ENCODE results near the gene COL5A1. TPM values are rescaled to one million over a fixed set of nuclear protein-coding genes. Genes with fewer than 3 reads are reported as not detected.

Gene COL5A1
- total RNA-seq, 1 donor from 2014 or later = 21.6 TPM

GRCh38 chr9:134811079-134811672 lies 169.6 kb downstream of the COL5A1 start:
- no peak for DNase-seq (ENCODE audit: low spot score)
- intact Hi-C loops (cut with DNase I) = no loop called here

- intact Hi-C loops (cut with DNase I) = no loop called here
- no peak for DNase-seq (ENCODE audit: low spot score)
Measured at GRCh38 chr9:134811673-134812342, 170.2 kb downstream of the COL5A1 start.

GRCh38 chr9:134812343-134812673 lies 170.7 kb downstream of the COL5A1 start:
- intact Hi-C loops (cut with DNase I) = no loop called here
- no peak for DNase-seq (ENCODE audit: low spot score)

DNA sequence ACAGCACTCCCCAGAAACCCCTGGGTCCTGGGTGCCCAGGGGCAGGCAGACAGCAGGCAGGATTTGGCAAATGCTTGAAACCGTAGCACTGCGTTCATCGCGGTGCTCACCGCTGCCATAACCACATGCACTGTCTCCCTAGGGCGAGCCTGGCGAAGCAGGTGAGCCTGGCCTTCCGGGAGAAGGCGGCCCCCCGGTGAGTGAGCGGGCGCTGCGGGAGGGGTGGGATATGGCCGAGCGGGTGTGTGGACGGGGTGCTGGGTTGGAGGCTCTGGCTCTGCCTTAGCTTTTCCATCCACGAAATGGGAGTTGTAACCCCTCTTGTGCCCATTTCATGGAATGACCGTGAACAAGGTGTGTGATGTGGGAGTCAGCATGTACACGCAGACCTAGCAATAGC lies 172.2 kb downstream of the COL5A1 start:
- DNase-seq (ENCODE audit: low spot score) = no peak
- intact Hi-C loops (cut with DNase I) = no loop called here

DNA sequence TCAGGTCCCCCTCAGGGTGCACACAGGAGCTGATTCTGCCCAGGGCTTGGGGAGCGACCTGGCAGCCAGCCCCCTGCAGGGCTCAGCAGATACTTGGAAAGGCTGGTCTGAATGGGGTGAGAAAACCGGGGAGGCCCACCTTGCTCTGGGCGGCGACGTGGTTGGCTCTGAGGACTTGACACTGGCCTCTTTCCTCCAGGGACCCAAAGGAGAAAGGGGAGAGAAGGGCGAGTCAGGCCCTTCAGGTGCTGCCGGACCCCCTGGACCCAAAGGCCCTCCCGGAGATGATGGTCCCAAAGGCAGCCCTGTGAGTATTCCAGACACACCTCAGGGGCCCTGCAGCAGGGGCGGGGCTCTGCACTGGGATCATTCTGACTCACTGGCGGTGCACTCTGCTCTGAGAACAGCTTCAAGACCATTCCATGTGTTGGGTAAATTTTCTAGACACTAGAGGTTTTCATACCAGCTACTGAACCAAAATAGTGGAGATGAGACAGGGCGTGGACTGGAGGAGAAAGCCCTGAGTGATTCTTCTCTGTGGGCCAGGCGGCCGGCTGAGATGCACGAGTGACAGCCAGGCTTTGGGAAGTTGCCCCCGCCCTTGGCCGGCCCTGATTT lies 173.1 kb downstream of the COL5A1 start:
- intact Hi-C loops (cut with DNase I) = no loop called here
- DNase-seq (ENCODE audit: low spot score) = no peak

DNA sequence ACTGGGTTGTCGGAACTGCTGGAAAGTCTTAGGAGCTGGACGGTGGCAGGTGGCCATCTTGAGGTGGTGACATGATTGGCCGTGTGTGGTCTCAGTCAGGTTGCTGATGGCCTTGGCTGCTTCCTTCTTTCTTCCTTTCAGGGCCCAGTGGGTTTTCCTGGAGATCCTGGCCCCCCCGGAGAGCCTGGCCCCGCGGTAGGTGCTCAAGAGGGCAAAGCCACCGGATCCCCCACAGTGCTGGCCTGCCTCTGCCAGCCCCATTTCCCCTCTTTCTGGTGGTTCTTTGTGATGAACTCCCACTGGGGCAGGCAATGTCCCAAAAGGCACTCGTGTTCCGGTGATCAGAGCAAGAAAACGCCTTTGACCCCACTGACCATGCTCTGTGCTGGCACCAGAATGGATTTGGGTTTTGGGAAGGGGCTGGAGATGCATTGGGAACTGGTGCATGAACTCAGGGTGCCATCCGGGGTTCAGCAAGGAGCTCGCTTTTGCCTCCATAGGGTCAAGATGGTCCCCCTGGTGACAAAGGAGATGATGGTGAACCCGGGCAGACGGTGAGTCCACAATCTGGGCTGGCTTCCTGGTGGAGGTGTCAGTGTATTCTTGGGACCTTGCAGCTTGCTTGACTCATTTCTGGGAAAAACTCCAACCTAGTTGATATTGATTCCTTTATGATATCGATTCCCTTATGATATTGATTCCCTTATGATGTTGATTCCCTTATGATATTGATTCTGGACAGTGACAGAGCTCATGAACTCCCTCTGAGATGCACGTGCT lies 174.0 kb downstream of the COL5A1 start:
- no peak for DNase-seq (ENCODE audit: low spot score)
- intact Hi-C loops (cut with DNase I) = no loop called here

- no peak for DNase-seq (ENCODE audit: low spot score)
- intact Hi-C loops (cut with DNase I) = no loop called here
Measured at GRCh38 chr9:134816264-134816663, 174.7 kb downstream of the COL5A1 start.

DNA sequence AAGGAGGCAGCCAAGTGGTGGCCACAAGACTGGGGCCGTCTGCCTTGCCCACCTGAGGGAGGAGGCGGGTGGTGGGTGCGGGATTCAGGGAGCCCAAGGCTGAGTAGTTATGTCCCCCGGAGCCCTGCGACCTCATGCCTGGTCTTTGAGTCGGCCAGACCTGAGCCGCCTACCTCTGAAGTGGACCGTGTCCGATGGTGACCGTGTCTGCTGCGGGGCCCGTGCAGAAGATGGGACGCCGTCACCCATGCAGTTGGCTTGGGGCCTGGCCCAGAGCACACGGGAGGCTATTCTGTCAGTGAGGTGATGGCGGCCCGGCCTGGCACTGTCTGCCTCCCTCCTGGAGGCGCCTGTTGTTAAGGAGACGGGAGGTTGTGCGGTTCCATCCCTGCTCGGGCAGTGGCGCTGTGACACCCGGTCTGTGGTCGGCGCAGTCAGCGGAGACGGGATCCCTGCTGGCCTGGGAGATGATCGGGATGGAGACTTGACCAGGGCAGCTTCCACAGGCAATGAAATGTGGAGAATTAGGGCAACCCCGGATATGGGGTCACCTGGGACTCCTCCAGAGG lies 176.5 kb downstream of the COL5A1 start:
- no peak for DNase-seq (ENCODE audit: low spot score)
- intact Hi-C loops (cut with DNase I) = no loop called here

GRCh38 chr9:134818591-134818990 lies 177.0 kb downstream of the COL5A1 start:
- no peak for DNase-seq (ENCODE audit: low spot score)
- intact Hi-C loops (cut with DNase I) = no loop called here

DNA sequence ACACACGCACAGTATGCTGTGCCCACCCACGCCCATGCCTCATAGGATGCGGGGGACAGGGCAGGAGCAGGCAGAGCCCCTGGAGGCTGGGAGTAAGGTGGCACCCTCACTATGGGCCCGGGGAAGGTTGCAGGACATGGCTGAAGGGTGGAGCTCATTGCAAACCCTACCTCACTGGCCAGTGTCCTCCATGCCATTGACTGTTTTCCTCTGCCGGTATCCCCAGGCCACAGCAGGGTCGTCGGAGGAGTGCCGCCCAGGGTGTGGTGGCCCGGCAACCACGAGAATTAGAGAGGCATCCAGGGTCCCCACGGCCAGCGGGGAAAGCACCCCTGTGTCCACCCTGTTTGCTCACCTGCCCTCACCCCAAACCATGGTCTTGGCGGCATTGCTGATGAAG lies 179.3 kb downstream of the COL5A1 start:
- DNase-seq (ENCODE audit: low spot score) = no peak
- intact Hi-C loops (cut with DNase I) = no loop called here

DNA sequence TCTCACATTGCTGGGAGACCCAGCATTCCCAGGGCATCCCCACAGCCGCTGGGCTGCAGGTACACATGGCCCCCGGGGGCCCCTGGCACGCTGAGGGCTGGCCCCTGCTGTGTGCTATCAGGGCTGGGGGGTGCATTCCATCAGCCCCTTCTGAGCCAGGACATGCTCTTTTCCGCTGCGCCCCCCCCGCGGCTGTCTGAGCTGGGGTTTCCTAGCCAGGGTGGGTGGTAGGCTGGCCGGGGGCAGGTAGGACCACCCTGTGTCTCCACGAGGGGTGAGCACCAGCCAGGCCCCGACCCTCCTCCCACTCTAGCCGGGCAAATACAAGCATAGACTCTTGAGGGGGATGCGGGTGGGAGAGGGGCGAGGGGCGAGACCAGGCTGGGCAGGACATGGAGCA lies 180.9 kb downstream of the COL5A1 start:
- DNase-seq (ENCODE audit: low spot score) = no peak
- intact Hi-C loops (cut with DNase I) = no loop called here

DNA sequence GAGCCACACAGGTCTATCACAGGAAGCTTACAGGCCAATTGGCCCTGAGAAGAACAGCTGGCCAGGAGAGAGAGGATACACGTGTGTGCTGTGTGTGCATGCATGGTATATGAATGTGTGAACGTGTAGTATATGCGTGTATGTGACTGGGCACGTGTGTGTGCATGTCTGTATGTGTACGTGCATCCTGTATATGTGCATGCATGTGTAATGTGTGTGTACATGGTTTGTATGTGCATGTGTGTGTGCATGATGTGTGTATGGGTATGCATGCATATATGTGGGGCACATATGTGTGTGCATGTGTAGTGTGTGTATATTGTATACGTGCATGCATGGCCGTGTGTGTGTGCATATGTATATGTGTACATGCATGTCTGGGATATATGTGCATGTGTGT lies 182.0 kb downstream of the COL5A1 start:
- DNase-seq (ENCODE audit: low spot score) = no peak
- intact Hi-C loops (cut with DNase I) = no loop called here

GRCh38 chr9:134824583-134824982 lies 183.0 kb downstream of the COL5A1 start:
- intact Hi-C loops (cut with DNase I) = no loop called here
- no peak for DNase-seq (ENCODE audit: low spot score)

DNA sequence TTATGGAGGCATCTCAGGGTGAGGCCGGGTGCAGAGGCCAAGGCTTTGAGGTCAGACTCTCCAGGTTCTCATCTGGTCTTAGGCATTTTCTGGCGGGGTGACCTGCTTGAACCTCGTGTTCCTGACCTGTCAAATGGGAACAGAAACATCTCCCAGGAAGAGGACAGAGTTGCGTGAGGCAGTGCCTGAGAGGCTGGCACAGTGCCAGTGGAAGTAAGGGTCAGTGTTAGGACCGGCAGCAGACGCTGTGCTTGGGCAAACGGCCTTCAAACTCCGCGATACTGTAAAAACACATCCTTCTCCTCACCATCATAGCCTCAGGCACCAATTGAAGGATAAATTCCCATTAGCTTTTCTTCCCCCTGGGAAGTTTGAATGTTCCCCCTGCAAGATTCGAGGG lies 183.4 kb downstream of the COL5A1 start:
- intact Hi-C loops (cut with DNase I) = no loop called here
- DNase-seq (ENCODE audit: low spot score) = no peak

DNA sequence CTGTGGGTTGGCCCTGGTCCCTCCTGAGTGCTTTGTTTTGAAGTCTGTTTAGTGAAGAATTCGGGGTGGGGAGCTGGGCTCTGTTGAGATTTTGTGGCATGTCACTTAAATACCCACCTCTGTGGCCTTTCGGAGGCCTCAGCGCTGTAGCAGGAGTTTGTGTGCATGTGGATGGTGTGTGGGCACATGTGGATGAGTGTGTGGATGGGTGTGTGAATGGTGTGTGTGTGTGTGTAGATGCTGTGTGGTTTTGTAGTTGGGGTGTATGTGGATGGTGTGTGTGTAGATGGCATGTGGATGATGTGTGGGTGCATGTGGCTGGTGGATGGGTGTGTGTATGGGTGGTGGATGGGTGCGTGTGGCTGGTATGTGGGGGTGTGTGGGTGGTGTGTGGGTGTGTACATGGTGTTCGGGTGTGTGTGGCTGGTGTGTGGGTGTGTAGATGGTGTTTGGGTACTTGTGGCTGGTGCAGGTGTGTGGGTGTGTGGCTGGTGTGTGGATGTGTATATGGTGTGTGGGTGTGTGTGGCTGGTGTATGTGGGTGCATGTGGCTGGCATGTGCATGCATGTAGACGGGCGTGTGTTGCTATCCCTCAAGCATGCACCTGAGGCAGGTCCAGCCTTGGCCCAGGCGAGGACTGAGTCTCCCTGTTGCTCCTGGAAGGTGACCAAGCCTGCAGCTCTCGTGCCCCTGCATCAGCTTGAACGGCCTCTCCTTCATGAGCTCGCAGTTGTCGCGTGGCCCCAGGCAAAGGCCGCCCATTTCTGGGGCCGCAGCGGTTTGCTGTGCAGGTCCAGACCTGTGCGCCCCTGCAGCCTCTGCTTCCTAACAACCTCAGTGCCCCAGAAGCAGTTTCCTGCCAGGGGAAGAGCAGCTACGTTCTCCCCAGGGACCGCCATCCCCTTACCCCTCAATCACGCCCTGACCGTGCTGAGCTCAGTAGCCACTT lies 185.0 kb downstream of the COL5A1 start:
- no peak for DNase-seq (ENCODE audit: low spot score)
- intact Hi-C loops (cut with DNase I) = no loop called here

DNA sequence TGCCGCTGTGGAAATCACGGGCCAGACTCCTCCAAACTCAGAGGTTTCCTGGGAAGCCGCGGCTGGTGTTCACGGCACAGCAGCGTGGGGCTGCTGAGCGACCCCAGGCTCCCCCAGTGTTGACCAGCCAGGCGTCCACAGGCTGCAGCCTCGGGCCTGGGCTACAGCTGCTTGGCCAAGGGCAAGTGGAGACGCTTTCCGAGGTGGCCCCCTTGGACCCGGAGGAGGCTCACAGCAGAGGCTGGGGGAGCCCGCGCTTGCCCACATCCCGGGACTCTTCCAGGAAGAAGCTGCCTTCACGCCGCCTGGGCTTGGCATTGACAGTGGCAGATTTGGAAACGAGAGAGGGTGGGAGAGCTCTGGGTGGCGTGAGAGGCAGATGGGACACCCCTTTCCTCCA lies 186.0 kb downstream of the COL5A1 start:
- intact Hi-C loops (cut with DNase I) = no loop called here
- DNase-seq (ENCODE audit: low spot score) = no peak

GRCh38 chr9:134827993-134828392 lies 186.4 kb downstream of the COL5A1 start:
- DNase-seq (ENCODE audit: low spot score) = no peak
- intact Hi-C loops (cut with DNase I) = no loop called here

GRCh38 chr9:134828892-134829291 lies 187.3 kb downstream of the COL5A1 start:
- intact Hi-C loops (cut with DNase I) = no loop called here
- no peak for DNase-seq (ENCODE audit: low spot score)

DNA sequence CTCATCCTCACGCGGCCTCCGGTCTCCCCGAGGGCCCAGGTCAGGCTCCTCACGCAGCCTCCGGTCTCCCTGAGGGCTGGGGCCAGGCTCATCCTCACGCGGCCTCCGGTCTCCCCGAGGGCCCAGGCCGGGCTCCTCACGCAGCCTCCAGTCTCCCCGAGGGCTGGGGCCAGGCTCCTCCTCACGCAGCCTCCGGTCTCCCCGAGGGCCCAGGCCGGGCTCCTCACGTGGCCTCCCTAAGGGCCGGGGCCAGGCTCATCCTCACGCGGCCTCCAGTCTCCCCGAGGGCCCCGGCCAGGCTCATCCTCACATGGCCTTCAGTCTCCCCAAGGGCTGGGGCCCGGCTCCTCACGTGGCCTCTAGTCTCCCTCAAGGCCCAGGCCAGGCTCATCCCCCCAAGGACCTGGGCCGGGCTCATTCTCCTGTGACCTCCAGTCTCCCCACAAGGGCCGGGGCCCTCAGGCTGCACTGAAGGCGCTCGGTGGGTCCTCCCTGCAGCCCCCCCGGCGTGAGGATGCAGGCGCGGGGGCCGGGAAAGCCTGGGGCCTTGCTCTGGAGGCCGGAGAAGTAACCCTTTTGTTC lies 187.8 kb downstream of the COL5A1 start:
- intact Hi-C loops (cut with DNase I) = no loop called here
- DNase-seq (ENCODE audit: low spot score) = no peak

All from cardiac septum (tissue), 1 donor.